ENCODE measurements around the gene FAF1. TPM values are rescaled to one million over a fixed set of nuclear protein-coding genes. Genes with fewer than 3 reads are reported as not detected.
"Not testable (repeated sequence)": the region's sequence is repeated elsewhere in the genome, so short reads cannot be mapped to it uniquely, and the experiment has no call there.

Gene FAF1
- polyA plus RNA-seq, 1 of the 3 experiments (the other 2 are of a cell fraction) = 8.7 TPM

DNA sequence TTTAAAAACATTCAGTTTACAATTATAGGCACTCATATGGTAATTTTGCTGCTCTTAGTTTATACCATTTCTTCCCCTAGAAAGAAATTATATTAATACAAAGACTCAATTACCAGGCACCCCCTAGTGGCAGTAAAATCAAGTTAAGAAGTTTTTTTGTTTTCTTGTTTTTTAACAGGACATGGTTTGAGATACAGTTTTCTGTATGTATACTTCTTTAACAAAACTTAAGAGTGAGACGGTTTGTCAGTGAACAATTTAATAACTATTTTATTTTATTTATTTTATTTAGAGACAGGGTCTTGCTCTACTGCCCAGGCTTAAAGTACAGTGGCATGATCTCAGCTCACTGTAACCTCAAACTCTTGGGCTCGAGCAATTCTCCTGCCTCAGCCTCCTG is 224.6 kb downstream of the FAF1 start:
- Histone ChIP-seq H3K4me1 (ENCODE audit: control insufficient read depth in 1 of 2, insufficient read depth in 2 of 2, low read depth in 1 of 2, low read length in 1 of 2) (no peaks in the 10 kb centered on the region; a peak in 1 of 4 replicates), H3K27me3 (ENCODE audit: insufficient read depth) (no peaks in the 10 kb centered on the region), H3K79me2 (ENCODE audit: insufficient read depth) (no peaks in the 10 kb centered on the region), H2AFZ (ENCODE audit: low read depth) (no peak overlapping the region), H3K4me2 (no peak overlapping the region), H3K9me3 (no peaks in the 10 kb centered on the region), H3K4me3 (ENCODE audit: low read depth in 2 of 2, low read length in 1 of 2) (no peak overlapping the region), H4K20me1 (ENCODE audit: insufficient read depth) (no peaks in the 10 kb centered on the region), H3K36me3 (replicated peaks in 1 of 2; ENCODE audit: control insufficient read depth in 1 of 2, insufficient read depth in 2 of 2, low read length in 1 of 2) (peaks cover 0 to 11% of the 10 kb centered on the region in 2 experiments), H3F3A (replicated peaks; ENCODE audit: insufficient read depth) (peaks cover 2% of the 10 kb centered on the region), H3K27ac (ENCODE audit: low read depth in 2 of 2, low read length in 1 of 2) (no peak overlapping the region), H3K9me2 (no peaks in the 10 kb centered on the region), H3K9ac (no peak overlapping the region)
- peak; percentile 18 for DNase-seq
- TF ChIP-seq RAD21 (IDR thresholded peaks at IDR 0.05; ENCODE audit: low read length) = peak; percentile 37
- TF ChIP-seq NFIC (IDR thresholded peaks at IDR 0.05; ENCODE audit: borderline replicate concordance) = no peak
- TF ChIP-seq, protein P1, sequence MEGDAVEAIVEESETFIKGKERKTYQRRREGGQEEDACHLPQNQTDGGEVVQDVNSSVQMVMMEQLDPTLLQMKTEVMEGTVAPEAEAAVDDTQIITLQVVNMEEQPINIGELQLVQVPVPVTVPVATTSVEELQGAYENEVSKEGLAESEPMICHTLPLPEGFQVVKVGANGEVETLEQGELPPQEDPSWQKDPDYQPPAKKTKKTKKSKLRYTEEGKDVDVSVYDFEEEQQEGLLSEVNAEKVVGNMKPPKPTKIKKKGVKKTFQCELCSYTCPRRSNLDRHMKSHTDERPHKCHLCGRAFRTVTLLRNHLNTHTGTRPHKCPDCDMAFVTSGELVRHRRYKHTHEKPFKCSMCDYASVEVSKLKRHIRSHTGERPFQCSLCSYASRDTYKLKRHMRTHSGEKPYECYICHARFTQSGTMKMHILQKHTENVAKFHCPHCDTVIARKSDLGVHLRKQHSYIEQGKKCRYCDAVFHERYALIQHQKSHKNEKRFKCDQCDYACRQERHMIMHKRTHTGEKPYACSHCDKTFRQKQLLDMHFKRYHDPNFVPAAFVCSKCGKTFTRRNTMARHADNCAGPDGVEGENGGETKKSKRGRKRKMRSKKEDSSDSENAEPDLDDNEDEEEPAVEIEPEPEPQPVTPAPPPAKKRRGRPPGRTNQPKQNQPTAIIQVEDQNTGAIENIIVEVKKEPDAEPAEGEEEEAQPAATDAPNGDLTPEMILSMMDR (IDR thresholded peaks at IDR 0.05) = peak; percentile 78
- TF ChIP-seq, protein P2, sequence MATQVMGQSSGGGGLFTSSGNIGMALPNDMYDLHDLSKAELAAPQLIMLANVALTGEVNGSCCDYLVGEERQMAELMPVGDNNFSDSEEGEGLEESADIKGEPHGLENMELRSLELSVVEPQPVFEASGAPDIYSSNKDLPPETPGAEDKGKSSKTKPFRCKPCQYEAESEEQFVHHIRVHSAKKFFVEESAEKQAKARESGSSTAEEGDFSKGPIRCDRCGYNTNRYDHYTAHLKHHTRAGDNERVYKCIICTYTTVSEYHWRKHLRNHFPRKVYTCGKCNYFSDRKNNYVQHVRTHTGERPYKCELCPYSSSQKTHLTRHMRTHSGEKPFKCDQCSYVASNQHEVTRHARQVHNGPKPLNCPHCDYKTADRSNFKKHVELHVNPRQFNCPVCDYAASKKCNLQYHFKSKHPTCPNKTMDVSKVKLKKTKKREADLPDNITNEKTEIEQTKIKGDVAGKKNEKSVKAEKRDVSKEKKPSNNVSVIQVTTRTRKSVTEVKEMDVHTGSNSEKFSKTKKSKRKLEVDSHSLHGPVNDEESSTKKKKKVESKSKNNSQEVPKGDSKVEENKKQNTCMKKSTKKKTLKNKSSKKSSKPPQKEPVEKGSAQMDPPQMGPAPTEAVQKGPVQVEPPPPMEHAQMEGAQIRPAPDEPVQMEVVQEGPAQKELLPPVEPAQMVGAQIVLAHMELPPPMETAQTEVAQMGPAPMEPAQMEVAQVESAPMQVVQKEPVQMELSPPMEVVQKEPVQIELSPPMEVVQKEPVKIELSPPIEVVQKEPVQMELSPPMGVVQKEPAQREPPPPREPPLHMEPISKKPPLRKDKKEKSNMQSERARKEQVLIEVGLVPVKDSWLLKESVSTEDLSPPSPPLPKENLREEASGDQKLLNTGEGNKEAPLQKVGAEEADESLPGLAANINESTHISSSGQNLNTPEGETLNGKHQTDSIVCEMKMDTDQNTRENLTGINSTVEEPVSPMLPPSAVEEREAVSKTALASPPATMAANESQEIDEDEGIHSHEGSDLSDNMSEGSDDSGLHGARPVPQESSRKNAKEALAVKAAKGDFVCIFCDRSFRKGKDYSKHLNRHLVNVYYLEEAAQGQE (IDR thresholded peaks at IDR 0.05; ENCODE audit: low read depth, low read length) = no peak
- TF ChIP-seq NRF1 (IDR thresholded peaks at IDR 0.05; ENCODE audit: low read depth, low read length) = no peak
- WGBS (ENCODE audit: low lambda C conversion rate) = 59% methylated on average over 2 of the region's 2 CpGs
- POLR2A ChIA-PET = no interaction called here
- CTCF ChIA-PET = interaction anchor here (0.8 to 1.3 kb wide), 5 partner anchors 9 to 367 kb away, joined by 3 to 4 read pairs (median 3); no protein-coding TSS in a partner anchor

DNA sequence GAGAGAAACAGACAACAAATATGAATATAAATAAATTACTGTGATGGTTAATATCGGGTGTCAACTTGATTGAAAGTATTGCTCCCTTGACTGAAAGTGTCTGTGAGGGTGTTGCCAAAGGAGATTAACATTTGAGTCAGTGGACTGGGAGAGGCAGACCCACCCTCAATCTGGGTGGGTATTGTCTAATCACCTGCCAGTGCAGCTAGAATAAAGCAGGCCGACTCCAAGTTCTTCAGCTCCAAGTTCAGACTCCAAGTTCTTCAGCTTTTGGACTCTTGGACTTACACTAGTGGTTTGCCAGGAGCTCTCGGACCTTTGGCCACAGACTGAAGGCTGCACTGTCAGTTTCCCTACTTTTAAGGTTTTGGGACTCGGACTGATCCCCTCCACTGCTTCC is 232.5 kb downstream of the FAF1 start:
- WGBS (ENCODE audit: low lambda C conversion rate) = 99% methylated on average over 4 of the region's 4 CpGs
- H3K4me2 ChIP-seq; H3K27me3 ChIP-seq (ENCODE audit: insufficient read depth); H3K4me3 ChIP-seq (ENCODE audit: low read depth in 2 of 2, low read length in 1 of 2); H3K9me3 ChIP-seq; H3K4me1 ChIP-seq (ENCODE audit: control insufficient read depth in 1 of 2, insufficient read depth in 2 of 2, low read depth in 1 of 2, low read length in 1 of 2); H3K79me2 ChIP-seq (ENCODE audit: insufficient read depth); H2AFZ ChIP-seq (ENCODE audit: low read depth); H3K27ac ChIP-seq (ENCODE audit: low read depth in 2 of 2, low read length in 1 of 2); POLR2A ChIA-PET; H3F3A ChIP-seq (replicated peaks; ENCODE audit: insufficient read depth); H4K20me1 ChIP-seq (ENCODE audit: insufficient read depth); H3K36me3 ChIP-seq (replicated peaks in 1 of 2; ENCODE audit: control insufficient read depth in 1 of 2, insufficient read depth in 2 of 2, low read length in 1 of 2); H3K9me2 ChIP-seq; H3K9ac ChIP-seq; DNase-seq: not testable (repeated sequence)
- CTCF ChIA-PET = interaction anchor here (1.1 to 1.3 kb wide), 2 partner anchors 10 to 24 kb away, joined by 4 to 6 read pairs; no protein-coding TSS in a partner anchor
